ENCODE measurements around the gene TNIP3. TPM values are rescaled to one million over a fixed set of nuclear protein-coding genes. Genes with fewer than 3 reads are reported as not detected.
A peak's percentile ranks its signal among the peaks of the same experiment; 100 is the strongest.

Gene TNIP3
- total RNA-seq, 1 donor: 0.72 TPM

GRCh38 chr4:121168446-121169281 is 4.5 kb upstream of the TNIP3 start:
- H3K4me3 ChIP-seq (ENCODE audit: low read depth, low read length): no peak overlapping the region
- no peak for DNase-seq (ENCODE audit: low read depth)
- no peak for TF ChIP-seq CTCF (IDR thresholded peaks at IDR 0.05; ENCODE audit: insufficient read depth, low read length)

GRCh38 chr4:121166976-121167375 is 2.9 kb upstream of the TNIP3 start:
- no peak for DNase-seq (ENCODE audit: low read depth)
- TF ChIP-seq CTCF (IDR thresholded peaks at IDR 0.05; ENCODE audit: insufficient read depth, low read length): no peak
- H3K4me3 ChIP-seq (ENCODE audit: low read depth, low read length): no peak overlapping the region

GRCh38 chr4:121165206-121165605 is 1.1 kb upstream of the TNIP3 start:
- no peak overlapping the region for H3K4me3 ChIP-seq (ENCODE audit: low read depth, low read length)
- no peak for TF ChIP-seq CTCF (IDR thresholded peaks at IDR 0.05; ENCODE audit: insufficient read depth, low read length)
- DNase-seq (ENCODE audit: low read depth): no peak

- peak; percentile 24 for DNase-seq (ENCODE audit: low read depth)
- H3K4me3 ChIP-seq (ENCODE audit: low read depth, low read length): peak overlapping the region; percentile 63
- no peak for TF ChIP-seq CTCF (IDR thresholded peaks at IDR 0.05; ENCODE audit: insufficient read depth, low read length)
Observed at GRCh38 chr4:121156822-121157769, 7.0 kb downstream of the TNIP3 start.

GRCh38 chr4:121155893-121156292 is 8.2 kb downstream of the TNIP3 start:
- DNase-seq (ENCODE audit: low read depth): peak; percentile 92
- H3K4me3 ChIP-seq (ENCODE audit: low read depth, low read length): peak overlapping the region; percentile 41
- no peak for TF ChIP-seq CTCF (IDR thresholded peaks at IDR 0.05; ENCODE audit: insufficient read depth, low read length)

GRCh38 chr4:121154103-121154515 is 10.0 kb downstream of the TNIP3 start:
- DNase-seq (ENCODE audit: low read depth): no peak
- TF ChIP-seq CTCF (IDR thresholded peaks at IDR 0.05; ENCODE audit: insufficient read depth, low read length): no peak
- no peak overlapping the region for H3K4me3 ChIP-seq (ENCODE audit: low read depth, low read length)
